C4-2B (cell line): ENCODE results near the gene PGM1.
"Not testable (repeated sequence)": the region's sequence is repeated elsewhere in the genome, so short reads cannot be mapped to it uniquely, and the experiment has no call there.

ENCODE experiments used
- H3K27ac ChIP-seq: fragments of 450-650 bp; 2 replicates; pipeline ENCODE4 v1.5.1; 2017
- CTCF ChIP-seq: fragments of 450-650 bp; conservative IDR thresholded peaks from 2 replicates; pipeline ENCODE4 v1.5.1; 2017; ENCODE audit warnings: mild to moderate bottlenecking
- ZFX ChIP-seq: fragments of 450-650 bp; IDR thresholded peaks from 2 replicates; pipeline ENCODE4 v1.6.1; 2017

PGM1 gene

GRCh38 chr1:63559357-63559756 lies 33.9 kb upstream of the PGM1 start:
- TF ChIP-seq ZFX (no peak), CTCF (no peak)
- H3K27ac ChIP-seq, result no peak overlapping the region

- no peak overlapping the region for H3K27ac ChIP-seq
- TF ChIP-seq CTCF, result no peak
- no peak for TF ChIP-seq ZFX
Observed at GRCh38 chr1:63563745-63564144, 29.5 kb upstream of the PGM1 start.

- H3K27ac ChIP-seq, result no peak overlapping the region
- TF ChIP-seq CTCF (no peak), ZFX (no peak)
Observed at GRCh38 chr1:63569068-63569467, 24.1 kb upstream of the PGM1 start.

GRCh38 chr1:63569640-63570316 lies 23.4 kb upstream of the PGM1 start:
- H3K27ac ChIP-seq, result no peak overlapping the region
- TF ChIP-seq CTCF, result no peak
- TF ChIP-seq ZFX, result no peak

DNA sequence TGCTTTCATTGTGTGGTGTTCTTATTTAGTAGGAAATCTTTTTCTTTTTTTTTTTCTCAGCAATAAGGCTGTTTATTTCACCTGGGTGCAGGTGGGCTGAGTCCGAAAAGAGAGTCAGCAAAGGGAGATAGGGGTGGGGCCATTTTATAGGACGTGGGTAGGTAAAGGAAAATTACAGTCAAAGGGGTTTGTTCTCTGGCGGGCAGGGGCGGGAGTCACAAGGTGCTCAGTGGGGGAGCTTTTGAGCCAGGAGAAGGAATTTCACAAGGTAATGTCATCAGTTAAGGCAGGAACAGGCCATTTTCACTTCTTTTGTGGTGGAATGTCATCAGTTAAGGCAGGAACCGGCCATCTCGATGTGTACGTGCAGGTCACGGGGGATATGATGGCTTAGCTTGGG lies 20.5 kb upstream of the PGM1 start:
- H3K27ac ChIP-seq, result not testable (repeated sequence)

- H3K27ac ChIP-seq, result not testable (repeated sequence)
Observed at GRCh38 chr1:63574203-63574796, 18.9 kb upstream of the PGM1 start.

DNA sequence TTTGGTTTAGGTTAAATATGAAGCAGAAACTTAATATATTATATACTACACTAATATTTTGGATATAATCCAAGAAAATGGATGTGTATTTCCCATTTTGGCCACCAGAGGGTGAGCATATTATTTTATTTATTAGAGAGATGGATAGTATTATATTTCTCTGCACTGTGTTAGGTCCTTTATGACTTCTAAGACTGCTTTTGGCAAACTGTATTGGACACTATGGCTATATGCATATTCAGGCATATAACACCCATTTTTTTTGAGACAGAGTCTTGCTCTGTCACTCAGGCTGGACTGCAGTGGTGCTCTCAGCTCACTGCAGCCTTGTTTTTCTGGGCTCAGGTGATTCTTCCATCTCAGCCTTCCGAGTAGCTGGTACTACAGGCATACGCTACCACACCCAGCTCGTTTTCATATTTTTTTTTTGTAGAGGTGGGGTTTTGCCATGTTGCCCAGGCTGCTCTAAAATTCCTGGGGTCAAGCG lies 17.8 kb upstream of the PGM1 start:
- TF ChIP-seq CTCF (peak; percentile 88), ZFX (no peak)
- no peak overlapping the region for H3K27ac ChIP-seq

GRCh38 chr1:63586326-63586725 lies 6.9 kb upstream of the PGM1 start:
- not testable (repeated sequence) for H3K27ac ChIP-seq

DNA sequence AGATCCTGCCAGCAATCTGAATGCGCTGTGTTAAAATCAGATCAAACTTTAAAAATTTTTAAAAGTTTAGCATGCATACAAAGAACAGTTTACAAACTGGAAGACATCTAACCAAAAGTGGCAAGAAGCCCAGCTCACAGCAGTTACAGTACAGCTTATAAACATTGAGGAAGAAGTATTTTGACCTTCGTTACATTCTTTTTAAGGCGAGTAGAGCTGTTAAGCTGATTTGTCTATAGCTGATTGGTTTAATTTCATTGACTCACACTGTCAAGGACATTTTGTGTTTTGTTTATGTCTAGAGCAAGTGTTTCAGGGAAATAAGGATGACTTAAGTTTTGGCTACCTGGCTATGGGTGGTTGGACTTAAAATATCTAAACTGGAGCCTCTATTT lies 3.0 kb upstream of the PGM1 start:
- H3K27ac ChIP-seq, result no peak overlapping the region
- TF ChIP-seq CTCF (no peak), ZFX (no peak)
